CD14-positive monocyte (primary cell): ENCODE data around the gene NDRG3. TPM values are rescaled to one million over a fixed set of nuclear protein-coding genes. Genes with fewer than 3 reads are reported as not detected.

Experiments used
- DNase-seq, 3 donors: peaks; one replicate each; pipeline ENCODE4 v3.0.0-alpha.2; 2011 to 2022
- H2AFZ ChIP-seq: 2 replicates; pipeline ENCODE4 v1.6.0; 2012; ENCODE audit warnings: mild to moderate bottlenecking, low read depth, low read length, inconsistent platforms; ENCODE audit not compliant: insufficient read depth, poor library complexity, severe bottlenecking
- H3K27ac ChIP-seq, 2 donors: 1 replicate in 1 of 2; 2 replicates in 1 of 2; pipeline ENCODE4 v1.5.1; 2012 to 2013; ENCODE audit warnings: low read length in 2 of 2, control low read depth in 1 of 2, inconsistent platforms in 1 of 2, low read depth in 1 of 2, mild to moderate bottlenecking in 1 of 2
- H3K27me3 ChIP-seq, 2 donors: one replicate each; pipeline versions ENCODE4 v1.6.0 to v1.6.1; 2011 to 2013; ENCODE audit warnings: low read length in 2 of 2; ENCODE audit not compliant: control insufficient read depth in 2 of 2, insufficient read depth in 2 of 2
- H3K36me3 ChIP-seq, 2 donors: replicated peaks in 1 of 2; 1 replicate in 1 of 2; 2 replicates in 1 of 2; pipeline versions ENCODE4 v1.5.1 to v1.6.1; 2012 to 2013; ENCODE audit warnings: low read length in 2 of 2, control low read depth in 1 of 2, inconsistent platforms in 1 of 2, mild to moderate bottlenecking in 1 of 2; ENCODE audit not compliant: insufficient read depth in 2 of 2, control insufficient read depth in 1 of 2
- H3K4me1 ChIP-seq, 2 donors: 1 replicate in 1 of 2; 2 replicates in 1 of 2; pipeline versions ENCODE4 v1.5.1 to v1.6.1; 2012 to 2013; ENCODE audit warnings: low read length in 2 of 2, control low read depth in 1 of 2, inconsistent platforms in 1 of 2, mild to moderate bottlenecking in 1 of 2, moderate library complexity in 1 of 2; ENCODE audit not compliant: insufficient read depth in 2 of 2, control insufficient read depth in 1 of 2
- H3K4me2 ChIP-seq: replicated peaks from 2 replicates; pipeline ENCODE3; 2012; ENCODE audit warnings: low read length, moderate library complexity, mild to moderate bottlenecking; ENCODE audit not compliant: poor library complexity, severe bottlenecking; ENCODE audit errors: extremely low read depth
- H3K4me3 ChIP-seq, 3 experiments: fragments of 200-600 bp in 1 of 3; sonication (generic) in 1 of 3; replicated peaks in 1 of 3; 1 replicate in 2 of 3; 2 replicates in 1 of 3; pipeline ENCODE4 v1.5.1; 2011 to 2013; ENCODE audit warnings: low read length in 3 of 3, mild to moderate bottlenecking in 3 of 3, control low read depth in 2 of 3, low read depth in 2 of 3, inconsistent platforms in 1 of 3, moderate library complexity in 1 of 3
- H3K79me2 ChIP-seq: 2 replicates; pipeline ENCODE4 v1.6.0; 2012; ENCODE audit warnings: mild to moderate bottlenecking, control low read depth, inconsistent platforms, low read length, moderate library complexity; ENCODE audit not compliant: insufficient read depth
- H3K9ac ChIP-seq: 2 replicates; pipeline ENCODE4 v1.6.0; 2017; ENCODE audit warnings: low read length, mild to moderate bottlenecking; ENCODE audit not compliant: insufficient read depth, poor library complexity, severe bottlenecking
- H3K9me3 ChIP-seq, 2 donors: replicated peaks in 1 of 2; 1 replicate in 1 of 2; 2 replicates in 1 of 2; pipeline versions ENCODE4 v1.5.1 to v1.6.1; 2012 to 2013; ENCODE audit warnings: low read length in 2 of 2, control low read depth in 1 of 2; ENCODE audit not compliant: control insufficient read depth in 1 of 2, insufficient read depth in 1 of 2
- H4K20me1 ChIP-seq: 2 replicates; pipeline ENCODE4 v1.6.0; 2012; ENCODE audit warnings: mild to moderate bottlenecking, low read length, control low read depth, moderate library complexity; ENCODE audit not compliant: insufficient read depth
- H3K27ac Mint-ChIP-seq, 7 donors: one replicate each; pipeline ENCODE4 v1.8.0; 2020; ENCODE audit warnings: mild to moderate bottlenecking in 7 of 7, mixed read lengths in 7 of 7, moderate library complexity in 6 of 7, inconsistent platforms in 2 of 7
- H3K27me3 Mint-ChIP-seq, 3 donors: one replicate each; pipeline ENCODE4 v1.8.0; 2021 to 2022; ENCODE audit warnings: low read depth in 3 of 3, mild to moderate bottlenecking in 3 of 3, mixed read lengths in 3 of 3, moderate library complexity in 3 of 3, inconsistent platforms in 1 of 3
- H3K36me3 Mint-ChIP-seq, 2 donors: one replicate each; pipeline ENCODE4 v1.8.0; 2020; ENCODE audit warnings: mixed read lengths in 2 of 2, inconsistent platforms in 1 of 2, mild to moderate bottlenecking in 1 of 2
- H3K4me1 Mint-ChIP-seq: one replicate; pipeline ENCODE4 v1.8.0; 2020; ENCODE audit warnings: mild to moderate bottlenecking, mixed read lengths
- H3K4me3 Mint-ChIP-seq, 2 donors: one replicate each; pipeline ENCODE4 v1.8.0; 2020; ENCODE audit warnings: mild to moderate bottlenecking in 2 of 2, mixed read lengths in 2 of 2, moderate library complexity in 1 of 2
- H3K9me3 Mint-ChIP-seq, 7 donors: one replicate each; pipeline ENCODE4 v1.8.0; 2020 to 2022; ENCODE audit warnings: mixed read lengths in 7 of 7, mild to moderate bottlenecking in 6 of 7, moderate library complexity in 6 of 7, inconsistent platforms in 2 of 7
- WGBS: methylation state at CpG from one replicate; pipeline ENCODE4 v1.1.5; 2013; ENCODE audit warnings: missing lambda C conversion rate; ENCODE audit not compliant: insufficient coverage; 5-methylcytosine and 5-hydroxymethylcytosine counted together
- intact Hi-C, 2 donors: fragments of 100-400 bp; cut with micrococcal nuclease; formaldehyde crosslinking; loops; one replicate each; pipeline versions ENCODE4 v1.15.0 to v1.15.1; 2023
- polyA plus RNA-seq, 3 donors: library from polyadenylated mRNA; depleted of rRNA in 1 of 3; unstranded in 2 of 3; stranded (reverse) in 1 of 3; fragments of 300-500 nt in 2 of 3; fragments of >200 nt in 1 of 3; fragmentation: Illumina TruSeq in 2 of 3; gene quantifications; 1 replicate in 2 of 3; 2 replicates in 1 of 3; pipeline ENCODE4 v1.2.3, GENCODE V29; 2012 to 2021
- TF ChIP-seq, protein P1 (sequence below): fragments of 200-600 bp; IDR thresholded peaks from one replicate; pipeline ENCODE4 v1.8.0; 2022; ENCODE audit warnings: antibody characterized with exemption, mild to moderate bottlenecking

Gene NDRG3
- polyA plus RNA-seq, 3 donors: 16.0 to 23.2 (median 21.7) TPM

DNA sequence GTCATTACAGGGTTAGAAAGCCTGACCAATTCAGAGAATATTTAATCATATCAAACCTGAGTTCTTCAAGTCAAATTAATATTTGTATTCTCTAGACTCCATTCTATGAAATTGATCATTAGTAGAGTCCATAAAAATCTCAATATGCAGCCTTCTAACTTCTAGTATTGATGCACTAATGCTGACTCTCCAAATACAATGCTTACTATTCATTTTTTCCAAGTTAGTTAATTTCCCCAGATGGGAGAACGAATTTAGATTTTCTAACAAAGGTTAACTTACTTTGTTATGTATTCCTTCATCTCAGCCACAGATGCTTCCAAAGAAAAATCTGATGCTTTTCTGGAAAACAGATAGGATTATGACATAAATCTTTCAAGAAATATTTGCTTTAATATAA, 12.4 kb upstream of the NDRG3 start:
- Histone ChIP-seq H3K9ac (no peak overlapping the region), H2AFZ (peak overlapping the region; percentile 61), H4K20me1 (no peaks in the 10 kb centered on the region), H3K27ac (peak overlapping the region in 1 of 2 donors; percentile 82), H3K4me3 (peak overlapping the region in 1 of 3 experiments; percentile 54), H3K4me1 (peaks cover 35 to 39% of the 10 kb centered on the region in 2 donors), H3K27me3 (no peaks in the 10 kb centered on the region), H3K4me2 (peak overlapping the region; percentile 58), H3K9me3 (no peaks in the 10 kb centered on the region), H3K79me2 (no peaks in the 10 kb centered on the region), H3K36me3 (peaks cover 0 to 6% of the 10 kb centered on the region in 2 donors)
- Mint-ChIP-seq H3K27me3 (no peaks in the 10 kb centered on the region), H3K4me3 (no peak overlapping the region), H3K36me3 (peaks cover 7 to 23% of the 10 kb centered on the region in 2 donors), H3K9me3 (peaks cover 0 to 3% (median 0%) of the 10 kb centered on the region in 7 donors), H3K4me1 (peaks cover 41% of the 10 kb centered on the region), H3K27ac (peak overlapping the region in 5 of 7 donors; percentile 73 to 96 (median 95))
- TF ChIP-seq, protein P1, sequence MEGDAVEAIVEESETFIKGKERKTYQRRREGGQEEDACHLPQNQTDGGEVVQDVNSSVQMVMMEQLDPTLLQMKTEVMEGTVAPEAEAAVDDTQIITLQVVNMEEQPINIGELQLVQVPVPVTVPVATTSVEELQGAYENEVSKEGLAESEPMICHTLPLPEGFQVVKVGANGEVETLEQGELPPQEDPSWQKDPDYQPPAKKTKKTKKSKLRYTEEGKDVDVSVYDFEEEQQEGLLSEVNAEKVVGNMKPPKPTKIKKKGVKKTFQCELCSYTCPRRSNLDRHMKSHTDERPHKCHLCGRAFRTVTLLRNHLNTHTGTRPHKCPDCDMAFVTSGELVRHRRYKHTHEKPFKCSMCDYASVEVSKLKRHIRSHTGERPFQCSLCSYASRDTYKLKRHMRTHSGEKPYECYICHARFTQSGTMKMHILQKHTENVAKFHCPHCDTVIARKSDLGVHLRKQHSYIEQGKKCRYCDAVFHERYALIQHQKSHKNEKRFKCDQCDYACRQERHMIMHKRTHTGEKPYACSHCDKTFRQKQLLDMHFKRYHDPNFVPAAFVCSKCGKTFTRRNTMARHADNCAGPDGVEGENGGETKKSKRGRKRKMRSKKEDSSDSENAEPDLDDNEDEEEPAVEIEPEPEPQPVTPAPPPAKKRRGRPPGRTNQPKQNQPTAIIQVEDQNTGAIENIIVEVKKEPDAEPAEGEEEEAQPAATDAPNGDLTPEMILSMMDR: no peak
- no CpG with 5 or more reads among the region's 1 CpG for WGBS
- DNase-seq: no peak
- intact Hi-C loops: loop anchor here in 1 of 2 donors (10.0 kb wide), 1 partner anchor 203 kb away; no protein-coding TSS in a partner anchor

DNA sequence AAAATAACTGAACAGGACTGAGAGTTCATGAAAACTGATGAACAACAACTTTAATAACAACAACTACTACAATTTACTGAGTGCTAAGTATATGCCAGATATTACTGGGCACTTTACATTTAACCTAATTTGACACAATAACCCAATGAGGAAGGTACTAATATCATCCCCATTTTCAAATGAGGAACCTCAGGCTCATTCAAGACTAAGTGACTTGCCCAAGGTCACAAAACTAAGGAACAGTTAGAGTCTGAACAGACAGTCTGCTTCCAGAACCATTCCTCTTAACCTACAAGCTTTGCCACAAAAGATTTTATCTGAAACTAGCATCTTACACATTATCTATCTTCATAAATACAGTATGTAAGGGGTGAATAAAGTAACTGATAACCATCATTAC, 10.6 kb upstream of the NDRG3 start:
- Histone ChIP-seq H3K9me3 (no peaks in the 10 kb centered on the region), H3K4me3 (peak overlapping the region in 1 of 3 experiments; percentile 54), H3K27me3 (no peaks in the 10 kb centered on the region), H2AFZ (no peak overlapping the region), H3K4me1 (peaks cover 35 to 39% of the 10 kb centered on the region in 2 donors), H3K36me3 (peaks cover 16 to 23% of the 10 kb centered on the region in 2 donors), H4K20me1 (no peaks in the 10 kb centered on the region), H3K27ac (peak overlapping the region; percentile 82 to 83), H3K4me2 (peak overlapping the region; percentile 58), H3K79me2 (no peaks in the 10 kb centered on the region), H3K9ac (no peak overlapping the region)
- Mint-ChIP-seq H3K9me3 (peaks cover 0 to 3% (median 0%) of the 10 kb centered on the region in 7 donors), H3K27ac (peak overlapping the region; percentile 88 to 96 (median 95)), H3K27me3 (no peaks in the 10 kb centered on the region), H3K36me3 (peaks cover 23 to 37% of the 10 kb centered on the region in 2 donors), H3K4me1 (peaks cover 41% of the 10 kb centered on the region), H3K4me3 (peak overlapping the region in 1 of 2 donors; percentile 26)
- peak; percentile 32 to 54 (median 48) for DNase-seq
- intact Hi-C loops: loop anchor here in 1 of 2 donors (10.0 kb wide), 1 partner anchor 202 kb away; no protein-coding TSS in a partner anchor
- TF ChIP-seq, protein P1: no peak
